ENCODE measurements around the gene TBC1D4. TPM values are rescaled to one million over a fixed set of nuclear protein-coding genes. Genes with fewer than 3 reads are reported as not detected.

Gene TBC1D4
- total RNA-seq, 2 donors from 2014 or later, result 27.6 to 56.1 TPM

DNA sequence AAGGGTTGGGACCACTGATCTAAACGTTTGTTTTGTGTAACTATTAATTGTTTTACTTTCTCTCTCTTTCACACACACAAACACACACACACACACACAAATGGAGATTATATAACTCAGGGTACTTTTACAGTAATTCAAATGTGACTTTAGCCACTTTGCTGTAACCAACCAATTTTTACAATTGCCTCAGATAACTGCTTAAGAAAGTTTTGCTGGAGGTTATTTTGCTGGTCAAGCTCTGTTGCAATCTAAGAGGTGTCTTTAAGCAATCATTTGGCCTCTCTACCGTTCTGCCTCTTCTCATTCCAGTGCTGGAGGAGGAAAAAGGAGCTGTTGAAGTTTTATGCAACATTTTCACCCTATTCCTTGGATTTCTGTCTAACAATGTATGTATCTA lies 63.0 kb downstream of the TBC1D4 start:
- 75% methylated on average over 2 of the region's 2 CpGs for WGBS
- intact Hi-C loops (cut with DNase I), result no loop called here
- Histone ChIP-seq H3K36me3 (no peaks in the 10 kb centered on the region), H3K27ac (no peak overlapping the region), H3K4me1 (replicated peaks) (peaks cover 13% of the 10 kb centered on the region), H3K9me3 (no peaks in the 10 kb centered on the region), H3K4me3 (no peak overlapping the region), H3K27me3 (replicated peaks; ENCODE audit: insufficient read depth) (no peaks in the 10 kb centered on the region)
- DNase-seq (ENCODE audit: low spot score), result no peak
- TF ChIP-seq CTCF (IDR thresholded peaks at IDR 0.05) (no peak), POLR2A (IDR thresholded peaks at IDR 0.05) (no peak), POLR2AphosphoS5 (IDR thresholded peaks at IDR 0.05) (no peak)

DNA sequence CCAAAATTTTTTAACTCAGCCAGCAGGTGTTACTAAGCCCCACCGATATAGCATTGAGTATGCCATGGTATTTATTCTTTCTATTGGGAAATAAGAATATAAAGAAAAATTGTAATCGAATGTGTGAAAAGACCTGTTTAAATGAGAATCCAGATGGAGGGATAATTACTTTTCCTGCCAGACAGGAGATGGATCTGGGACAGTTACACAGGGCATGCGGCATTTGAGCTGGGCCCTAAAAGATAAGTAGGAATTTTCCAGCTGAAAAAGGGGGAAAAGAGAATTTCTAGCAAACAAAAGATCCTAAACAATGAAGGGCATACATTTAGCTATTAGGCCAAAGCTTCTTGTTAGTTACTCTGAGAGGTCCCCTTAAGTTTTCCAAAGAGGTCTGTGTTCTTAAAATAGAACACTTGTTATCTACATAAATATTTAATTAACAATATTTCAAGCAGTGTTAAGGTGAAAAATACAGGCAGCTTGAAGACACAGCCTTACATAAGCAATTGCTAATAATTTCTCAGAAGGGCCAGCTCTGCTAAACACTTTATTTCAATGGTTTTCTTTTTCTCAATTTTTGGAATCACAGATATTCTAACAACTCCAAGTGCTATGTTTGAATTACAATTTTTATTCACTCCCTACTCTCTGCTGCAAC lies 63.7 kb downstream of the TBC1D4 start:
- no peak overlapping the region for H3K27ac ChIP-seq
- H3K36me3 ChIP-seq, result no peaks in the 10 kb centered on the region
- 88% methylated on average over 3 of the region's 3 CpGs for WGBS
- no peak overlapping the region for H3K4me3 ChIP-seq
- no peaks in the 10 kb centered on the region for H3K27me3 ChIP-seq (replicated peaks; ENCODE audit: insufficient read depth)
- peaks cover 13% of the 10 kb centered on the region for H3K4me1 ChIP-seq (replicated peaks)
- TF ChIP-seq POLR2AphosphoS5 (IDR thresholded peaks at IDR 0.05), result no peak
- TF ChIP-seq POLR2A (IDR thresholded peaks at IDR 0.05), result no peak
- no peak for TF ChIP-seq CTCF (IDR thresholded peaks at IDR 0.05)
- H3K9me3 ChIP-seq, result no peaks in the 10 kb centered on the region
- intact Hi-C loops (cut with DNase I), result no loop called here
- no peak for DNase-seq (ENCODE audit: low spot score)

DNA sequence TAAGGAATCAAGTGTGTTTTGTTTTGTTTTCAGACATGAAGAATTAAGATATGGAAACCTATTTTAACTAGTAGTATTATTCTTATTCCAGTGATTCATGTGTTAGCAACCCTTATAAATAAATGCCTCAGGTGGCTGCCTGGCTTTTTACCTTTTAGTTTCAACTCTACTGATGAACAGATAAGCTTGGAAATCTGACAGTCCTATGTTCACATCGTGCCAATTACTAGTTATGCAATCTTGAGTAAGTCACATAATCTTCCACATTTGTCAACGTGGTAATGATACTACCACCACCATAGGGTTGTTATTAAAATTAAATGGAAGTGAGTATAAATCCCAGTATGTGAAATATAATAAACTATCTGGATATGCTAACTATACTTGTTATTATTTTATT lies 64.3 kb downstream of the TBC1D4 start:
- TF ChIP-seq POLR2AphosphoS5 (IDR thresholded peaks at IDR 0.05) (peak; percentile 56), CTCF (IDR thresholded peaks at IDR 0.05) (no peak)
- H3K36me3 ChIP-seq, result no peaks in the 10 kb centered on the region
- intact Hi-C loops (cut with DNase I), result no loop called here
- 27% methylated on average over 2 of the region's 2 CpGs for WGBS
- H3K4me3 ChIP-seq, result no peak overlapping the region
- no peaks in the 10 kb centered on the region for H3K27me3 ChIP-seq (replicated peaks; ENCODE audit: insufficient read depth)
- no peaks in the 10 kb centered on the region for H3K9me3 ChIP-seq
- H3K27ac ChIP-seq, result peak overlapping the region in 1 of 2 donors; percentile 13
- DNase-seq (ENCODE audit: low spot score), result peak; percentile 43
- H3K4me1 ChIP-seq (replicated peaks), result peaks cover 13% of the 10 kb centered on the region

- Histone ChIP-seq H3K27me3 (replicated peaks; ENCODE audit: insufficient read depth) (no peaks in the 10 kb centered on the region), H3K9me3 (no peaks in the 10 kb centered on the region), H3K27ac (peak overlapping the region in 1 of 2 donors; percentile 13), H3K4me3 (no peak overlapping the region), H3K4me1 (replicated peaks) (peaks cover 13% of the 10 kb centered on the region), H3K36me3 (no peaks in the 10 kb centered on the region)
- no peak for TF ChIP-seq POLR2A (IDR thresholded peaks at IDR 0.05)
- no peak for TF ChIP-seq CTCF (IDR thresholded peaks at IDR 0.05)
- no peak for TF ChIP-seq POLR2AphosphoS5 (IDR thresholded peaks at IDR 0.05)
- intact Hi-C loops (cut with DNase I), result no loop called here
- 79% methylated on average over 6 of the region's 6 CpGs for WGBS
- DNase-seq (ENCODE audit: low spot score), result no peak
Measured at GRCh38 chr13:75417012-75417384, 65.0 kb downstream of the TBC1D4 start.

GRCh38 chr13:75416327-75417011 lies 65.5 kb downstream of the TBC1D4 start:
- Histone ChIP-seq H3K27ac (no peak overlapping the region), H3K36me3 (no peaks in the 10 kb centered on the region), H3K4me3 (no peak overlapping the region), H3K4me1 (replicated peaks) (peaks cover 13% of the 10 kb centered on the region), H3K27me3 (replicated peaks; ENCODE audit: insufficient read depth) (no peaks in the 10 kb centered on the region), H3K9me3 (no peaks in the 10 kb centered on the region)
- no peak for TF ChIP-seq CTCF (IDR thresholded peaks at IDR 0.05)
- no peak for TF ChIP-seq POLR2AphosphoS5 (IDR thresholded peaks at IDR 0.05)
- 23% methylated on average over 6 of the region's 6 CpGs for WGBS
- intact Hi-C loops (cut with DNase I), result no loop called here
- DNase-seq (ENCODE audit: low spot score), result no peak

All from prostate gland (tissue), 2 donors.